Activated CD4-positive, alpha-beta T cell treated with anti-CD3 and anti-CD28 coated beads, Interleukin-2, amount 50 U/mL, for 1 hour (primary cell): ENCODE results near the gene ZNF416.

Experiments used
- DNase-seq: peaks from one replicate; pipeline ENCODE4 v3.0.0-alpha.2; 2020

Gene ZNF416

GRCh38 chr19:57558525-57558924 is 20.2 kb downstream of the ZNF416 start:
- no peak for DNase-seq

GRCh38 chr19:57557659-57558058 is 21.1 kb downstream of the ZNF416 start:
- no peak for DNase-seq

GRCh38 chr19:57552432-57552831 is 26.3 kb downstream of the ZNF416 start:
- no peak for DNase-seq

DNA sequence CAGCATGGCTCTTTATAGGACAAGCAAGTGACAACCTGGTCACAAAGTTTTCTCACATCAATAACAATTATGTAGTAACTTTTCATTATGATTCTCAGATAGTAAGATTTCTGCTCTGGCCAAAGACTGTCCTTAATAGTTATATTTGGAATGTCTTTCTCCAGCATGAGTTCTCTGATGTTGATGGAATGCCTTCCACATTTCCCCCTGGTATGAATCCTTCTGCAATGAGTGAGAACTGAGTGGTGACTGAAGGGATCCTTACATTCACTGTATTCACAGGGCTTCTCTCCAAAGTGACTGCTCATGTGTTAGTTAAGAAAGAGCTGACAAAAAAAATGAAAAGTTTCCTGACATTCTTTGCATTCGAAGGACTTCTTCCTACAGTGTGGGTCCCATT is 32.2 kb downstream of the ZNF416 start:
- DNase-seq, result no peak

GRCh38 chr19:57537953-57538547 is 40.7 kb downstream of the ZNF416 start:
- DNase-seq, result no peak

DNA sequence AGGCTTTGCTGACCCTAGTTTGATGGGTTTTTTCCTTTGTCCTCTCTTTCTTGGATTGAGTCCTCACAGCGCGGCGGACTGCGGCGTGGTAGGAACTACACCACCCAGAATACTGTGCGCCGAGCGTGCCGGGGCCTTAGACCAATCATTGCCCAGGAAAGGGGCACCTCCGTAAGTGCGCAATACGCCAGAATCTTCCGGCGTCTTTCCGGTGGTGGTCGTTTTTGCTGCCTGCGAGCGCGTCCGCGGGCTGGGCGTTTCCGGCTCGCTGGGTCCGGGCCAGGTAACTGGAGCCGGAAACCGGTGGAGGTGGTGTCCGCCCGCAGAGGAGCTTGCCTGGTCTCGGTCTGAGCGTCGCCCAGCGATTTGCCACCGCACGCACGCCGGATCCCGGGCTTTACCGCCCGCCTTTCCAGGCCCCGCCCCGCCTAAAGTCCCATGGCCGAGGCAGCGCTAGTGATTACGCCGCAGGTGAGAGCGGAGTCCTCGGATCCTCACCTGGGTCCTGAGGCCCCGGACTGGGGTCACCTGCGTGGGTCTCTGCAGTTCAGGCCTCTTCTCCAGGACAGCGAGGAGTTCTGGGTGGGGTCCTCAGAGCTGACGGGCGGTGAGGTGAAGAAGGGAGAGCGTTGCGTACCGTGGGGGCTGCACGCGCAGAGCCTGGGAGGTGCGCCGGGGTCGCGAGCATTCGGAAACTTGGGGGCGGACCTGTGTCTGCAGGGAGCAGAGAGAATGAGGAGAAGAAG is 51.4 kb downstream of the ZNF416 start, which contains the start of gene ZNF549:
Gene ZNF549 (plus strand): TSS at position 221 of the 746 bp plus-strand sequence. CDS start 218 bp downstream, at position 439.
- DNase-seq, result peak; percentile 83
